ENCODE data around the gene MOCS3. TPM values are rescaled to one million over a fixed set of nuclear protein-coding genes. Genes with fewer than 3 reads are reported as not detected.
A peak's percentile ranks its signal among the peaks of the same experiment; 100 is the strongest.

MOCS3 gene
- total and polyA plus RNA-seq, 2 of the 13 experiments (the other 11 are each of a cell fraction or from before 2014, with no cell fraction given) = 3.7 to 8.4 TPM

GRCh38 chr20:50957798-50958614, 612 bp upstream of the MOCS3 start, which contains the start of gene DPM1 (continued):
- TF ChIP-seq CSRNP1 (CRISPR knock-in tag; IDR thresholded peaks at IDR 0.05) = no peak; the same call in 1 of the 2 replicates
- TF ChIP-seq MAZ (IDR thresholded peaks at IDR 0.05; ENCODE audit: borderline replicate concordance, low read depth, low read length) = no peak
- peak; percentile 50; the same call in 1 of the 2 replicates for TF ChIP-seq MAZ (CRISPR knock-in tag; IDR thresholded peaks at IDR 0.05; ENCODE audit: low read depth)
- peak; percentile 28; the same call in 1 of the 2 replicates for TF ChIP-seq ZNF598 (CRISPR knock-in tag; IDR thresholded peaks at IDR 0.05; ENCODE audit: borderline replicate concordance)
- peak; percentile 86 for TF ChIP-seq SRSF1 (optimal IDR thresholded peaks at IDR 0.05; ENCODE audit: low read depth, low read length)
- TF ChIP-seq CBX5 (CRISPR knock-in tag; IDR thresholded peaks at IDR 0.05; ENCODE audit: borderline replicate concordance) = peak; percentile 85
- no peak for TF ChIP-seq ZKSCAN8 (CRISPR knock-in tag; IDR thresholded peaks at IDR 0.05; ENCODE audit: borderline replicate concordance)
- no peak for TF ChIP-seq ZHX1 (CRISPR knock-in tag; IDR thresholded peaks at IDR 0.05; ENCODE audit: low read depth)
- TF ChIP-seq CBX1 (IDR thresholded peaks at IDR 0.05; ENCODE audit: low read depth) = no peak
- TF ChIP-seq ZNF33B (CRISPR knock-in tag; IDR thresholded peaks at IDR 0.05) = peak; percentile 66; the same call in 1 of the 2 replicates
- no peak; the same call in 1 of the 2 replicates for TF ChIP-seq ARID2 (CRISPR knock-in tag; IDR thresholded peaks at IDR 0.05; ENCODE audit: borderline replicate concordance)
- no peak for TF ChIP-seq HMG20B (CRISPR knock-in tag; conservative IDR thresholded peaks at IDR 0.05)
- no peak for TF ChIP-seq ZNF354B (CRISPR knock-in tag; IDR thresholded peaks at IDR 0.05)
- peak; percentile 87 for TF ChIP-seq ZFY (CRISPR knock-in tag; IDR thresholded peaks at IDR 0.05)
- peak; percentile 88 for TF ChIP-seq ZNF407 (CRISPR knock-in tag; IDR thresholded peaks at IDR 0.05; ENCODE audit: not compliant biosample characterization)

Measured in HepG2 (cell line).